OCI-LY7 (cell line): Measurements from ENCODE around the gene MARF1.

Experiments
- EZH2phosphoT487 ChIP-seq: fragments of 200-600 bp; sonication (generic); IDR thresholded peaks from 2 replicates; pipeline ENCODE4 v1.6.1; 2018; ENCODE audit warnings: low read depth, borderline replicate concordance, mild to moderate bottlenecking, mixed run types, antibody characterized with exemption, low read length, moderate library complexity, mixed read lengths
- TF ChIP-seq, protein P1 (sequence below): fragments of 200-600 bp; sonication (generic); conservative IDR thresholded peaks from 2 replicates; pipeline ENCODE4 v1.5.1; 2014; ENCODE audit warnings: mild to moderate bottlenecking, antibody characterized with exemption, low read length, moderate library complexity, mixed read lengths

DNA sequence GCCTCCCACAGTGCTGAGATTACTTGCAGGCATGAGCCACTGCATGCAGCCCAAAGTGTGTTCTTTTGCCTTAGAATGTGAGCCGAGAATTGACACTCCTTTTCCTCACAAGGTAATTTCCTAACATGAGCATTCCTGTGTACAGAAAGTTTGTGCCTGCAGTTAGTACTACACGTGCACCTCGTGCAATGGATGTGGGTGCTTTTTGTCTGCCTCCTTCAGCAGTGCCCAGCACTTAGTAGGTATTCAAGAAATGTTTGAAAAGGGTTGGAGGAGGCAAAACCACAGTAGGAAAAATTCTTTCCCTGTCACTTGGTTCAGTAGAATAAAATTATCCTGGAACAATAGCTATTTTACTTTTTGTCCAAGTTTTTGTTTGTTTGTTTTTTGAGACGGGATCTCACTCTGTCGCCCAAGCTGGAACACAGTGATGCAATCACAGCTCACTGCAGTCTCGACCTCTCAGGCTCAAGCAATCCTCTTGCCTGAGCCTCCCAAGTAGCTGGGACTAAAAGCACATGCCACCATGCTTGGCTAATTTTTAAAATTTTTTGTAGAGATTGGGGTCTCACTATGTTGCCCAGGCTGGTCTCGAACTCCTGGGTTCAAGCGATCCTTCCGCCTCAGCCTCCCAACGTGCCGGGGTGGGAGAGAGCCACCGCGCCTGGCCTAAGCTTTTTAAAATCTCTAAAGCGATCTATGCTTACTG lies 9.5 kb upstream of the MARF1 start:
- TF ChIP-seq, protein P1, sequence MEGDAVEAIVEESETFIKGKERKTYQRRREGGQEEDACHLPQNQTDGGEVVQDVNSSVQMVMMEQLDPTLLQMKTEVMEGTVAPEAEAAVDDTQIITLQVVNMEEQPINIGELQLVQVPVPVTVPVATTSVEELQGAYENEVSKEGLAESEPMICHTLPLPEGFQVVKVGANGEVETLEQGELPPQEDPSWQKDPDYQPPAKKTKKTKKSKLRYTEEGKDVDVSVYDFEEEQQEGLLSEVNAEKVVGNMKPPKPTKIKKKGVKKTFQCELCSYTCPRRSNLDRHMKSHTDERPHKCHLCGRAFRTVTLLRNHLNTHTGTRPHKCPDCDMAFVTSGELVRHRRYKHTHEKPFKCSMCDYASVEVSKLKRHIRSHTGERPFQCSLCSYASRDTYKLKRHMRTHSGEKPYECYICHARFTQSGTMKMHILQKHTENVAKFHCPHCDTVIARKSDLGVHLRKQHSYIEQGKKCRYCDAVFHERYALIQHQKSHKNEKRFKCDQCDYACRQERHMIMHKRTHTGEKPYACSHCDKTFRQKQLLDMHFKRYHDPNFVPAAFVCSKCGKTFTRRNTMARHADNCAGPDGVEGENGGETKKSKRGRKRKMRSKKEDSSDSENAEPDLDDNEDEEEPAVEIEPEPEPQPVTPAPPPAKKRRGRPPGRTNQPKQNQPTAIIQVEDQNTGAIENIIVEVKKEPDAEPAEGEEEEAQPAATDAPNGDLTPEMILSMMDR: no peak
- TF ChIP-seq EZH2phosphoT487: no peak
